ENCODE measurements around the gene SNTA1.
A peak's percentile ranks its signal among the peaks of the same experiment; 100 is the strongest.
"Not testable (repeated sequence)": the region's sequence is repeated elsewhere in the genome, so short reads cannot be mapped to it uniquely, and the experiment has no call there.

DNA sequence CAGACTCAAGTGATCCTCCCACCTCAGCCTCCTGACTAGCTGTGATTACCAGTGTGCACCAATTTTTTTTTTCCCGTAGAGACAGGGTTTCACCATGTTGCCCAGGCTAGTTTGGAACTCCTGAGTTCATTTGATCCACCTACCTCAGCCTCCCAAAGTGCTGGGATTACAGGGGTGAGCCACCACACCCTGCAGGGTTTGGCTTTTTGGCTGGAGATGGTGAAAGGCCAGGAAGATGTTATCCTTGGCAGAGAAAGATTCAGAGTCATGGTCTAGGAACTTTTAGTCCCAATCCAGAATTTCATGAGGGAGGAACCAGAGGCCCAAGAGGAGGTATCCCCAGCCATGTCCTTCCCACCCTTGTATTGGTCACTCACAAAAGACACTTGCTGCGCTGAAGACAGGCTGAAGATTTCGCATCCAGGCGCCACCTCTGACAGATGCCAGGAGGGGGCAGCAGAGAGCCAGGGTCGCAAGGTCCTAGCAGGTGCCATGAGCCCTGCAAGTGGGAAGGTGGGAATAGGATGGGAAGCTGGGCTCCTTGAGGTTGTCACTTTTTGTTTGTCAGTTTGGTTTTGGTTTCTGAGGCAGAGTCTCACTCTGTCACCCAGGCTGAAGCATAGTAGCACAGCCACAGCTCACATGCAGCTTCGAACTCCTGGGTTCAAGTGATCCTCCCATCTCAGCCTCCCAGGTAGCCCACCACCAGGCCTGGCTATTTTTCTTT is 13.5 kb upstream of the SNTA1 start:
- TF ChIP-seq, protein P1, sequence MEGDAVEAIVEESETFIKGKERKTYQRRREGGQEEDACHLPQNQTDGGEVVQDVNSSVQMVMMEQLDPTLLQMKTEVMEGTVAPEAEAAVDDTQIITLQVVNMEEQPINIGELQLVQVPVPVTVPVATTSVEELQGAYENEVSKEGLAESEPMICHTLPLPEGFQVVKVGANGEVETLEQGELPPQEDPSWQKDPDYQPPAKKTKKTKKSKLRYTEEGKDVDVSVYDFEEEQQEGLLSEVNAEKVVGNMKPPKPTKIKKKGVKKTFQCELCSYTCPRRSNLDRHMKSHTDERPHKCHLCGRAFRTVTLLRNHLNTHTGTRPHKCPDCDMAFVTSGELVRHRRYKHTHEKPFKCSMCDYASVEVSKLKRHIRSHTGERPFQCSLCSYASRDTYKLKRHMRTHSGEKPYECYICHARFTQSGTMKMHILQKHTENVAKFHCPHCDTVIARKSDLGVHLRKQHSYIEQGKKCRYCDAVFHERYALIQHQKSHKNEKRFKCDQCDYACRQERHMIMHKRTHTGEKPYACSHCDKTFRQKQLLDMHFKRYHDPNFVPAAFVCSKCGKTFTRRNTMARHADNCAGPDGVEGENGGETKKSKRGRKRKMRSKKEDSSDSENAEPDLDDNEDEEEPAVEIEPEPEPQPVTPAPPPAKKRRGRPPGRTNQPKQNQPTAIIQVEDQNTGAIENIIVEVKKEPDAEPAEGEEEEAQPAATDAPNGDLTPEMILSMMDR (IDR thresholded peaks at IDR 0.05 in 8 of 11, conservative IDR thresholded peaks at IDR 0.05 in 3 of 11), result peak; percentile 89 to 96 (median 93)
- peak in 2 of 3 donors; percentile 68 to 74 for TF ChIP-seq POLR2AphosphoS5 (IDR thresholded peaks at IDR 0.05)
- not testable (repeated sequence) for TF ChIP-seq POLR2A (IDR thresholded peaks at IDR 0.05)

Data from spleen (tissue), 7 donors.